Thymus (tissue), 11 donors: Measurements from ENCODE around the gene TMEM132D. TPM values are rescaled to one million over a fixed set of nuclear protein-coding genes. Genes with fewer than 3 reads are reported as not detected.

Experiments used
- DNase-seq, 9 donors: peaks; one replicate each; pipeline ENCODE4 v3.0.0-alpha.2; 2013; ENCODE audit warnings: low spot score in 9 of 9, low read depth in 6 of 9, missing footprints in 1 of 9
- H3K27ac ChIP-seq, 2 donors: one replicate each; pipeline ENCODE4 v1.5.1; 2013; ENCODE audit warnings: control low read depth in 1 of 2, low read depth in 1 of 2, low read length in 1 of 2, mild to moderate bottlenecking in 1 of 2, moderate library complexity in 1 of 2
- H3K27me3 ChIP-seq, 2 donors: one replicate each; pipeline ENCODE4 v1.5.1; 2013; ENCODE audit warnings: low read length in 1 of 2; ENCODE audit not compliant: control insufficient read depth in 2 of 2, insufficient read depth in 1 of 2
- H3K36me3 ChIP-seq, 2 donors: one replicate each; pipeline ENCODE4 v1.5.1; 2013; ENCODE audit warnings: low read length in 1 of 2, mild to moderate bottlenecking in 1 of 2, moderate library complexity in 1 of 2; ENCODE audit not compliant: control insufficient read depth in 2 of 2, insufficient read depth in 2 of 2
- H3K4me1 ChIP-seq, 2 donors: one replicate each; pipeline ENCODE4 v1.5.1; 2013; ENCODE audit warnings: low read length in 2 of 2; ENCODE audit not compliant: control insufficient read depth in 2 of 2, insufficient read depth in 2 of 2
- H3K4me3 ChIP-seq, 2 donors: one replicate each; pipeline ENCODE4 v1.5.1; 2013; ENCODE audit warnings: low read length in 2 of 2, control low read depth in 1 of 2, mild to moderate bottlenecking in 1 of 2
- H3K9me3 ChIP-seq, 2 donors: one replicate each; pipeline ENCODE4 v1.5.1; 2013; ENCODE audit warnings: low read length in 1 of 2, mild to moderate bottlenecking in 1 of 2; ENCODE audit not compliant: control insufficient read depth in 2 of 2, insufficient read depth in 1 of 2
- WGBS: extraction: QIAGEN DNeasy Blood & Tissue Kit; methylation state at CpG from one replicate; pipeline ENCODE4 v1.1.7; 2013; 5-methylcytosine and 5-hydroxymethylcytosine counted together
- polyA plus RNA-seq: library from polyadenylated mRNA; stranded (reverse); fragments of 200-250 nt; gene quantifications from one replicate; pipeline ENCODE4 v1.2.3, GENCODE V29; 2013
- total RNA-seq: library from RNA; stranded (reverse); fragments of 120-200 nt; gene quantifications from one replicate; pipeline ENCODE4 v1.2.4, GENCODE V29; 2013
- donor health status: healthy.

Gene TMEM132D
- total and polyA plus RNA-seq, 2 donors: 0.02 TPM; not detected in 1

DNA sequence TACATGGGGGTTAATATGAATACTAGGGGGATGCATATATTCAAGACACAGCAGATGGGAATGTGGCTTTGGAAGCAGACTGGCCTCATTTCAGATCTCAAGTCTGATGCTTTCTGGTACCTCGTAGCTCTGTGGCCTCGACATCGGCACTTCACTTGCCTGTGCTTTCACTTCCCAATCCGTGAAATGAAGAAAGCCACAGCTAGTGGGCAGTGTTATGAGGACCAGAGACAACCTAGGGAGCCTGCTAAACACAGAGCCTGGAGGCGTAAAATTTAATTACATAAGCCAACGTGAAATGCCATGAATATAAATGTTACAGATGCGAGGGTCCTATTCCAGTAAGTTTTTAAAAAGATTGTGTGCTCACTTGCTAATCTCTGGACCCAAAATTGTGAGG, 286.0 kb downstream of the TMEM132D start:
- Histone ChIP-seq H3K4me3 (no peak overlapping the region), H3K27me3 (no peaks in the 10 kb centered on the region), H3K4me1 (no peaks in the 10 kb centered on the region), H3K9me3 (peaks cover 3 to 20% of the 10 kb centered on the region in 2 donors), H3K36me3 (no peaks in the 10 kb centered on the region), H3K27ac (no peak overlapping the region)
- DNase-seq: no peak
- 92% methylated on average over 7 of the region's 7 CpGs for WGBS

DNA sequence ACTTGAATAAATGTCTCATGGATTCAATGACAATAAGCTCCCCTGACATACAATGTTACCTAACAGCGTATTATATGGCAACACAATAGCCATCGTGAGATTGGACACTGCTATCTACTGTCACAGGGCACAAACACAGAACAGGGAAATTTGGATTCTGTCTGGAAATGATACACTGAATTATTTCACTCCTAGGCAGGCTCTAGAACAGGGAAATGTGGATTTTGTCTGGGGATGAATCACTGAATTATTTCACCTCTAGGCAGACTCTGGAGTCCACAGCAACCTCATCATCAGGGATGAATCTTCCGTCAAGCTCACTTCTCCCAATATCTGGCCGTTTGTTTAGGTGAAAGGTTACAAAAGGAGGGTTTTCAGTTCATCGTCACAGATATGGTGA, 288.8 kb downstream of the TMEM132D start:
- Histone ChIP-seq H3K9me3 (peaks cover 3 to 16% of the 10 kb centered on the region in 2 donors), H3K4me1 (no peaks in the 10 kb centered on the region), H3K27ac (no peak overlapping the region), H3K4me3 (no peak overlapping the region), H3K27me3 (no peaks in the 10 kb centered on the region), H3K36me3 (no peaks in the 10 kb centered on the region)
- no peak for DNase-seq
- 96% methylated on average over 5 of the region's 5 CpGs for WGBS

DNA sequence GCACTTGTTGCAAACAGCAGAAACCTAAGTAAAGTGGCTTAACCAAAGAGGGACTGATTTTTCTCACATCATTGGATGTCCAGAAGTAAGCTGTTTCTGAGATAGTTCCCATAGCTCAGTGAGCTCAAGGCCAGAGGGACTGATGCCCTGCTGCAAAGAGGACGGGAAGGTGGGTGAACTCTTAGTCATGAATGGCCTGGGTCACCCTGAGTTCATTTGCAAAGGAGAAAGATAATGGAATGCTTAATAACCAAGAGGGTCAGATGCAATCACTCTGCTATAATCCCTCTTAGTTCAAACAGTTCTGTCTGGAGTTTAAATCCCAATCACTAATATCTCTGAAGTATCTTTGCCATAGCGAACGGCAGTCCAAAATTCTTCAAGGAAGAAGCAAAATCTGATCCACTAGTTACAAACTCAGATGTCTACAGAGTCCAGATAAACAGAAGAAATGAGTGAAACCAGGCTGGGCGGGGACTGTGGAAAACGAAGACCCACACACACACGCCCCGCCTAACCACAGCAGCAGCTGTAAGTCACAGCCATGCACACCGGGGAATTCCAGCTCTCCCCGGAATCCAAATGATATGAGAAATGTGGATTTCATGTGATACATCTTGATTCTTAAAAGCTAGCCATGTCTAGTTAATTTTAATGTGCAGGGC, 289.5 kb downstream of the TMEM132D start:
- H3K36me3 ChIP-seq: no peaks in the 10 kb centered on the region
- 91% methylated on average over 9 of the region's 9 CpGs for WGBS
- H3K27me3 ChIP-seq: no peaks in the 10 kb centered on the region
- no peak overlapping the region for H3K4me3 ChIP-seq
- H3K27ac ChIP-seq: no peak overlapping the region
- DNase-seq: peak in 1 of 9 donors; percentile 14
- peaks cover 3 to 14% of the 10 kb centered on the region in 2 donors for H3K9me3 ChIP-seq
- H3K4me1 ChIP-seq: no peaks in the 10 kb centered on the region

DNA sequence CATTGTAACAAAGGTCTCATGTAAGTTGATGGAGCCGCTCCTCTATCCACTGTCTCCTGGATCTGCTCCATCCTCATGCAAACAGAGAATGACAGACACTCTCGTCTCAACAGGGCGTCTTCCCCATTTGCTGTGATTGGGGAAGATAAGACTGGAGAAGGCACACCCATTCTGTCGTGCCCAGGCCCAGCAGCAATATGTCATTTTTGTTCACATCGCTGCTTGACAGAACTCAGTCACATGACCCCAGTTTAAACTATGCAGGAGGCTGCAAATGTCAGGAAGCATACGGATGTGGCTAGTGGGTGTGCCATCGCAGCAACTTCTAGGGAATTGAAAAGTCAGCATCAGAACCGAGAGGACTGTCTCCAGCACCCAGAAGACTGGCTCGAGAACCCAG, 290.5 kb downstream of the TMEM132D start:
- Histone ChIP-seq H3K27me3 (no peaks in the 10 kb centered on the region), H3K9me3 (peaks cover 3 to 14% of the 10 kb centered on the region in 2 donors), H3K4me1 (no peaks in the 10 kb centered on the region), H3K36me3 (no peaks in the 10 kb centered on the region), H3K4me3 (no peak overlapping the region), H3K27ac (no peak overlapping the region)
- 78% methylated on average over 9 of the region's 9 CpGs for WGBS
- DNase-seq: no peak

DNA sequence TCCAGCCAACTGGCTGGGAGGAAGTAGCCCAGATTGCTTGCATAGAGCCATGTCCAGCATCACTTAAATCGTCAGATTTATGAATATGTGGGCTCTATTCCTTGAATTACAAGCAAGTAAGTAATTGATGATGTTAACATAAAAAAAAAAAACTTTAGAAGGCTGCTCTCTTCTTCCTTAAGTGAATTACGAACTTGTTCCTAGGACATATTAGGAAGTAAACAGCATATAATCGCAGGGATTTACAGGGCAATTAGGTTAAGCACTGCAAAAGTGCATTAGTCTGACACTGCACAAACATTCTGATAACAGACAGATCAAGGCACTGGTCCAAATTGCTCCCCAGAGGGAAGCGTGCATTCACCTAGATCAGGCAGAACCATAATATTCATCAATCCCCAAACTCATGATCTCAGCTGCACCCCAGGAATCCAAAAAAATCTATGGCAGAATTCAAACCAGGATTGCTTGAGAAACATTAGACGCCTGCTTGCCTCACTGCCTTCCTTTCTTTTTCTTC, 293.2 kb downstream of the TMEM132D start:
- no peaks in the 10 kb centered on the region for H3K27me3 ChIP-seq
- 91% methylated on average over 5 of the region's 5 CpGs for WGBS

DNA sequence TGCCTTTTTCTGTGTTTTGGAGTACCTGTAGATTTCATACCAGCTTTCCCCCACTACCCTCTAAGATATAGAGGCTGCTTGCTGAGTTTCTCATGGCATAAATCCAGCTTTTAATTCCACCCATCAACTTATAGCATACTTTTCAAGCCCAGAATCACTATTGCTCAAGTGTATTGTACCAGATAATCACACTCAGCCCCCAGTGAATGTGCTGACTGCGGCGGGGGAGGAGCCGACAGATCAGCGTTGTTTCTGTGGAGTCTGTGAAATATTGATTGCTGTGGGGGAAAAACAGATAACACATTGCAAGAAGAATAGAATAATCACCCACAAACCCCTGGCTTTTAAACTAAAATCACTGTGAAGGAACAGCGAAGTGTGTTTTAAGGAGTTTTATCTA, 296.1 kb downstream of the TMEM132D start:
- Histone ChIP-seq H3K27ac (no peak overlapping the region), H3K27me3 (no peaks in the 10 kb centered on the region), H3K9me3 (peaks cover 0 to 6% of the 10 kb centered on the region in 2 donors), H3K4me3 (no peak overlapping the region), H3K4me1 (no peaks in the 10 kb centered on the region), H3K36me3 (no peaks in the 10 kb centered on the region)
- no peak for DNase-seq
- 75% methylated on average over 5 of the region's 5 CpGs for WGBS

More for the DNA sequence above, 293.2 kb downstream of the TMEM132D start:
- Histone ChIP-seq H3K9me3 (peaks cover 3 to 14% of the 10 kb centered on the region in 2 donors), H3K27ac (no peak overlapping the region), H3K36me3 (no peaks in the 10 kb centered on the region), H3K4me3 (no peak overlapping the region), H3K4me1 (no peaks in the 10 kb centered on the region)
- no peak for DNase-seq

DNA sequence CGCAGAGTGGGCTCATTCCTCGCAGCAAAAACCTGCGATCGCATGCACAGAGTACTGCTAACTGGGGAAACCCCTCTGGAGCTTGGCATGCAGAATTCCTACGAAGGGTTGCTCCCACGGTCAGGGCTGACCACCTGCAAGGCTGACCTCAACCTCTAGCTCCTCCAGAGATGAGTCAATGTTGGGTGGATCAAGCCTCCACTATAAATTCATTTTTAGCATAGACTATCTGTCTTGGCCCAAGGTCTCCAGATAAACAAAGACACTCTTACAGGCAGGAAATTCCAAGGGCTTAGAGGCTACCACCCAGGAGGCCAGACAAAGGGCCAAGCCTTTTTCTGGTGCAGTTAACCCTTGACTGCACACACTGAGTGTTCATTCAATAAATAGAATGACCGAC, 296.5 kb downstream of the TMEM132D start:
- 63% methylated on average over 7 of the region's 7 CpGs for WGBS
- Histone ChIP-seq H3K4me3 (no peak overlapping the region), H3K27ac (no peak overlapping the region), H3K27me3 (no peaks in the 10 kb centered on the region), H3K9me3 (peaks cover 0 to 6% of the 10 kb centered on the region in 2 donors), H3K36me3 (no peaks in the 10 kb centered on the region), H3K4me1 (no peaks in the 10 kb centered on the region)
- DNase-seq: no peak

DNA sequence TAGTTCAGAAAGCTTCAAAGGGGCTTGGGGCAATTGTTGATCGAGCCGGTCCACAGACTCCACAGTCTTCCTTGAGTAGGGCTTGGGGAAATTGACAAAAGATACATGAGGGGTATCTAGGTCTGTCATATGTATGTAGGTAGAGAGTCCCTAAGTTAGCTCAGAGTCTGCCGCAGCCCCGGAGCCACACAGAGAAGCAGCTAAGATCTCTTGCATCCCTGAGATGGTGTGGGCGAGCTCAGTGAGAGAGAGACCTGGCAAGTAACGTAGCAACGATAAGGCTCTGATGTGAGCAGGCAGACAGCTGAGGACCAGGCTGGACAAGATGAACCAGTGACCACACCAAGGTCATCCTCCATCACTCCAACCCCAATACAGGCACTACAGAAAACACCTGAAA, 297.6 kb downstream of the TMEM132D start:
- no peaks in the 10 kb centered on the region for H3K4me1 ChIP-seq
- H3K27me3 ChIP-seq: no peaks in the 10 kb centered on the region
- no peaks in the 10 kb centered on the region for H3K36me3 ChIP-seq
- no peaks in the 10 kb centered on the region for H3K9me3 ChIP-seq
- H3K4me3 ChIP-seq: no peak overlapping the region
- WGBS: 94% methylated on average over 7 of the region's 7 CpGs
- DNase-seq: no peak
- H3K27ac ChIP-seq: no peak overlapping the region

DNA sequence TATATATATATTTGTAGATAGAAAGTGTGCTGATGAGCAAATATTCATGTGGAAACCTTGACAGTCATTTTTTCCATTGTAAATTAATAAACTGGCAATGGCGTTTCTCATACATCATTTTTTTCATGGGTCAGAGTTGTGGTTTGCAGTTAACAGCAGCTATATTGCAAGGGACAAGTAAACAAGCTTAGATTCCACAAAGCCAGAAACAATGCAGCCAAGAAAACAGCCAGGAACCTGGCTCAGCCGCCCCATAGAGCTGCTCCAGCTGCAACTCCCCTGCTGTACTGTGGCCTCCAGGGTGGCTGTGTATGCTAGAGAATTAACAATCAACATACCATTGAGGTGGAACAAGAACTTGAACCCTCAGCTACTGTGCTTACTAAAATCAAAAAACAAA, 298.2 kb downstream of the TMEM132D start:
- Histone ChIP-seq H3K36me3 (no peaks in the 10 kb centered on the region), H3K27ac (no peak overlapping the region), H3K4me1 (no peaks in the 10 kb centered on the region), H3K27me3 (no peaks in the 10 kb centered on the region), H3K4me3 (no peak overlapping the region), H3K9me3 (no peaks in the 10 kb centered on the region)
- whole genome bisulfite sequencing: 67% methylated on average over 2 of the region's 2 CpGs
- DNase-seq: no peak
